Measurements from ENCODE around the gene SLC9B2. TPM values are rescaled to one million over a fixed set of nuclear protein-coding genes. Genes with fewer than 3 reads are reported as not detected.

Gene SLC9B2
- polyA plus RNA-seq, 1 of the 3 experiments (the other 2 are of a cell fraction): 11.2 TPM

DNA sequence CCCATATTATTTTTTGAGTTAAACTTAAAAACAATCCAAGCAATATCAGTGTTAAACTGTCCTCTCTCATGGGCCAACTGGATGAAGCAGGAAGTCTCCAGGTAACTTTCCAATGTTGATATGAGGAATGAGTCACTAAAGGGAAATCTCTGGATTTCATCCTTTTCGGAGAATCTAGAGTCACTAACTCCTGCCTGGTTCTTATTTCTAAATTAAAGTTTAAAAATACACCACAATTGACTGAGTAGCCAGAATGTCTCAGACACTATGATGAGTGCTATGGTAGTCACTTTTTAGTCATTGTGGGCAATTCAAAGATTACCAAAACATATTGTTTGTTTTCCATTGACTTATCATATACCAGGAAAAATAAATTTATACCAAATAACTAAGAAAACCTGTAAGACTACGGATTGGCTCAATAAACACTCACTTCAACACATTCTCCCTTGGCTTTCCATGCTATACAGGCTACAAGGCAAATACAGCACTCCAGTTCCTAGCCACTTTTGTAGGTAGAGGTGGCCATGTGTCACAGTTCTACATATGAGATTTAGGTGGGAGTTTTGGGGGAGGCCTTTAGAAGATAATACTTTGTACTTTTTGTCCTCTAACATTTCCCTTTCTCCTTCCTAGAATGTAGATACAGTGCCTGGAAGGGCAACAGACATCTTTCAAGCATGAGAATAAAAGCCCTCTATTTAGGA, 8.6 kb downstream of the SLC9B2 start:
- Histone ChIP-seq H4K20me1 (ENCODE audit: insufficient read depth) (no peaks in the 10 kb centered on the region), H3K9me2 (no peaks in the 10 kb centered on the region), H3K79me2 (ENCODE audit: insufficient read depth) (peaks cover 37% of the 10 kb centered on the region), H3K4me2 (no peak overlapping the region), H3K9me3 (no peaks in the 10 kb centered on the region), H3K4me3 (ENCODE audit: low read depth in 2 of 2, low read length in 1 of 2) (no peak overlapping the region), H3K9ac (no peak overlapping the region), H3K4me1 (ENCODE audit: control insufficient read depth in 1 of 2, insufficient read depth in 2 of 2, low read depth in 1 of 2, low read length in 1 of 2) (peaks cover 0 to 7% of the 10 kb centered on the region in 2 experiments; a peak in 1 of 4 replicates), H3K27ac (ENCODE audit: low read depth in 2 of 2, low read length in 1 of 2) (no peak overlapping the region; a peak in 1 of 4 replicates), H2AFZ (ENCODE audit: low read depth) (no peak overlapping the region), H3F3A (replicated peaks; ENCODE audit: insufficient read depth) (peaks cover 7% of the 10 kb centered on the region), H3K27me3 (ENCODE audit: insufficient read depth) (no peaks in the 10 kb centered on the region), H3K36me3 (replicated peaks in 1 of 2; ENCODE audit: control insufficient read depth in 1 of 2, insufficient read depth in 2 of 2, low read length in 1 of 2) (peaks cover 10 to 26% of the 10 kb centered on the region in 2 experiments)
- CTCF ChIA-PET: no interaction called here
- WGBS (ENCODE audit: low lambda C conversion rate): 51% methylated on average over 2 of the region's 2 CpGs
- no peak for DNase-seq
- TF ChIP-seq JUND (IDR thresholded peaks at IDR 0.05) (0 out of 2 replicates have a peak, but pooled peaks have one; percentile 18), CHD2 (IDR thresholded peaks at IDR 0.05; ENCODE audit: low read length, partially characterized antibody) (no peak), GATA2 (CRISPR knock-in tag; IDR thresholded peaks at IDR 0.05) (no peak), RCOR1 (IDR thresholded peaks at IDR 0.05; ENCODE audit: low read length) (no peak), ELF1 (IDR thresholded peaks at IDR 0.05) (no peak), TAF1 (IDR thresholded peaks at IDR 0.05; ENCODE audit: borderline replicate concordance, low read depth, low read length) (no peak), NRF1 (IDR thresholded peaks at IDR 0.05; ENCODE audit: low read depth, low read length) (no peak)
- POLR2A ChIA-PET: no interaction called here

DNA sequence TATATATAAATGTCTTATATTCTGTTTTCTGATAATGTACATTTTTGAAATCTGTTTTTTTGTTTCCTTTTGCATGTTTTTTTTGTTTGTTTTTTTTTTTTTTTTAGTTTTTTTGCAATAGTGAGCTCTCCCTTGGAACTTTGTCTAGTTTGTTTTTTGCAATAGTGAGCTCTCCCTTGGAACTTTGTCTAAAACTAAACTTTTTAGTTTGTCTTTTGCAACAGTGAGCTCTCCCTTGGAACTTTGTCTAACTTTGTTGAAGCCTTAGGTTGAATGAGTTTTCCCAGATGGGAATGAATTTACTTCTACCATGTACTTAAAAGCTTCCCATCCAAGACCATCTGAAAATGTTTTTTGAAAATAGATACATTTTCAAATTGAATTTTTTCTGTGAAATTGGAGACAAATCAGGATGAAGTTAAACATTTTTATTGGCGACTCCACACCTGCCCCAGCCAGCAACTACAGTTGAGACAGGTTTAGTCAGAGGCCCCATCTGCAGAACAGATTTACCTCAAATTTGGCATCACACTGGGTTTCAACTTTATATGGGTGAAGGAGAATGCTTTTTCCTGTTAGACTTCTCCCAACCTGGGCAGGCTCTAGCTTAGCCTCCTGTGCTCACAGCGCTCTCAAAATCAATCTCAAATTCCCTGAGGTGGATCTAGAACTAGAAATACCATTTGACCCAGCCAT, 16.0 kb downstream of the SLC9B2 start:
- no peak overlapping the region for H3K4me3 ChIP-seq (ENCODE audit: low read depth in 2 of 2, low read length in 1 of 2)
- CTCF ChIA-PET: interaction anchor here (1.1 kb wide), 1 partner anchor 17 kb away, joined by 3 read pairs; no protein-coding TSS in a partner anchor
- H3K79me2 ChIP-seq (ENCODE audit: insufficient read depth): peaks cover 4% of the 10 kb centered on the region
- TF ChIP-seq RAD21 (IDR thresholded peaks at IDR 0.05; ENCODE audit: low read length): no peak
- TF ChIP-seq CHD2 (IDR thresholded peaks at IDR 0.05; ENCODE audit: low read length, partially characterized antibody): no peak
- TF ChIP-seq POLR2AphosphoS5 (IDR thresholded peaks at IDR 0.05; ENCODE audit: low read depth, low read length): no peak
- TF ChIP-seq, protein P1, sequence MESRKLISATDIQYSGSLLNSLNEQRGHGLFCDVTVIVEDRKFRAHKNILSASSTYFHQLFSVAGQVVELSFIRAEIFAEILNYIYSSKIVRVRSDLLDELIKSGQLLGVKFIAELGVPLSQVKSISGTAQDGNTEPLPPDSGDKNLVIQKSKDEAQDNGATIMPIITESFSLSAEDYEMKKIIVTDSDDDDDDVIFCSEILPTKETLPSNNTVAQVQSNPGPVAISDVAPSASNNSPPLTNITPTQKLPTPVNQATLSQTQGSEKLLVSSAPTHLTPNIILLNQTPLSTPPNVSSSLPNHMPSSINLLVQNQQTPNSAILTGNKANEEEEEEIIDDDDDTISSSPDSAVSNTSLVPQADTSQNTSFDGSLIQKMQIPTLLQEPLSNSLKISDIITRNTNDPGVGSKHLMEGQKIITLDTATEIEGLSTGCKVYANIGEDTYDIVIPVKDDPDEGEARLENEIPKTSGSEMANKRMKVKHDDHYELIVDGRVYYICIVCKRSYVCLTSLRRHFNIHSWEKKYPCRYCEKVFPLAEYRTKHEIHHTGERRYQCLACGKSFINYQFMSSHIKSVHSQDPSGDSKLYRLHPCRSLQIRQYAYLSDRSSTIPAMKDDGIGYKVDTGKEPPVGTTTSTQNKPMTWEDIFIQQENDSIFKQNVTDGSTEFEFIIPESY (IDR thresholded peaks at IDR 0.05; ENCODE audit: borderline replicate concordance, low read depth): no peak
- TF ChIP-seq NRF1 (IDR thresholded peaks at IDR 0.05; ENCODE audit: low read depth, low read length): no peak
- TF ChIP-seq ELF1 (IDR thresholded peaks at IDR 0.05): no peak
- no peak for TF ChIP-seq FOSL2 (IDR thresholded peaks at IDR 0.05; ENCODE audit: borderline replicate concordance, low read depth)
- TF ChIP-seq, protein P2, sequence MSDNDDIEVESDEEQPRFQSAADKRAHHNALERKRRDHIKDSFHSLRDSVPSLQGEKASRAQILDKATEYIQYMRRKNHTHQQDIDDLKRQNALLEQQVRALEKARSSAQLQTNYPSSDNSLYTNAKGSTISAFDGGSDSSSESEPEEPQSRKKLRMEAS (IDR thresholded peaks at IDR 0.05; ENCODE audit: low read depth): no peak
- no peak for TF ChIP-seq NFIC (IDR thresholded peaks at IDR 0.05; ENCODE audit: borderline replicate concordance)
- TF ChIP-seq EZH2phosphoT487 (IDR thresholded peaks at IDR 0.05; ENCODE audit: borderline replicate concordance, low read depth): no peak
- no peak for TF ChIP-seq USF1 (IDR thresholded peaks at IDR 0.05; ENCODE audit: borderline replicate concordance, low read depth)
- WGBS (ENCODE audit: low lambda C conversion rate): 100% methylated on average over 2 of the region's 2 CpGs
- no peak overlapping the region for H3K9ac ChIP-seq
- POLR2A ChIA-PET: no interaction called here
- H3K4me1 ChIP-seq (ENCODE audit: control insufficient read depth in 1 of 2, insufficient read depth in 2 of 2, low read depth in 1 of 2, low read length in 1 of 2): no peaks in the 10 kb centered on the region
- no peaks in the 10 kb centered on the region for H3K27me3 ChIP-seq (ENCODE audit: insufficient read depth)
- no peak overlapping the region for H3K27ac ChIP-seq (ENCODE audit: low read depth in 2 of 2, low read length in 1 of 2)
- no peaks in the 10 kb centered on the region for H4K20me1 ChIP-seq (ENCODE audit: insufficient read depth)
- no peak overlapping the region for H2AFZ ChIP-seq (ENCODE audit: low read depth)
- H3K9me3 ChIP-seq: no peaks in the 10 kb centered on the region
- peaks cover 4 to 33% of the 10 kb centered on the region in 2 experiments for H3K36me3 ChIP-seq (replicated peaks in 1 of 2; ENCODE audit: control insufficient read depth in 1 of 2, insufficient read depth in 2 of 2, low read length in 1 of 2)
- no peaks in the 10 kb centered on the region for H3F3A ChIP-seq (replicated peaks; ENCODE audit: insufficient read depth)
- no peak overlapping the region for H3K4me2 ChIP-seq
- no peak for DNase-seq
- H3K9me2 ChIP-seq: no peaks in the 10 kb centered on the region
